Measurements from ENCODE around the gene CDRT4. TPM values are rescaled to one million over a fixed set of nuclear protein-coding genes. Genes with fewer than 3 reads are reported as not detected.

CDRT4 gene
- total and polyA plus RNA-seq, 10 of the 15 experiments (the other 5 are each of a cell fraction or from before 2014, with no cell fraction given), result 0.11 to 1.3 (median 0.51) TPM; not detected in 3

- in situ Hi-C loops (cut with MboI) (no loop called here), intact Hi-C loops (cut with micrococcal nuclease; ENCODE audit: unreplicated experiment) (no loop called here)
- no peaks in the 10 kb centered on the region for H3K79me2 ChIP-seq (ENCODE audit: control insufficient read depth, insufficient read depth, low read length)
- POLR2A ChIA-PET, result no interaction called here
- SMC1A ChIA-PET (ENCODE audit: uncharacterized antibody, unreplicated experiment), result no interaction called here
- H3K36me3 ChIP-seq (ENCODE audit: control insufficient read depth in 2 of 2, insufficient read depth in 2 of 2, low read length in 1 of 2), result no peaks in the 10 kb centered on the region
- H3K9ac ChIP-seq (ENCODE audit: control insufficient read depth, insufficient read depth, low read length), result no peak overlapping the region
- BruUV-seq (replicated peaks), result no TSS peak
- H3K27ac ChIP-seq (ENCODE audit: control insufficient read depth, insufficient read depth), result no peak overlapping the region
- no peak overlapping the region for H3K4me2 ChIP-seq (ENCODE audit: control insufficient read depth, insufficient read depth)
- DNase-seq (ENCODE audit: low read depth, low spot score) (no peak), ATAC-seq (no peak), FAIRE-seq (no peak)
- 18% methylated on average over 4 of the region's 4 CpGs for WGBS (ENCODE audit: insufficient coverage, insufficient replicate concordance, low lambda C conversion rate, missing lambda C conversion rate)
- no peaks in the 10 kb centered on the region for H4K20me1 ChIP-seq (ENCODE audit: control insufficient read depth, insufficient read depth)
- no peak overlapping the region for H3K4me3 ChIP-seq
- TF ChIP-seq NFYB (IDR thresholded peaks at IDR 0.05; ENCODE audit: insufficient read depth, low read depth, low read length) (no peak), PBX3 (IDR thresholded peaks at IDR 0.05; ENCODE audit: insufficient replicate concordance, low read depth, low read length) (no peak)
- H2AFZ ChIP-seq (ENCODE audit: control insufficient read depth, low read depth, low read length), result no peak overlapping the region
- no peaks in the 10 kb centered on the region for H3K27me3 ChIP-seq (replicated peaks in 1 of 2; ENCODE audit: control insufficient read depth in 2 of 2, insufficient read depth in 2 of 2, low read length in 1 of 2)
- CTCF ChIA-PET, result no interaction called here
- RAD21 ChIA-PET (ENCODE audit: unreplicated experiment), result no interaction called here
- no peaks in the 10 kb centered on the region for H3K4me1 ChIP-seq (ENCODE audit: control insufficient read depth, insufficient read depth, low read length)
- no peaks in the 10 kb centered on the region for H3K9me3 ChIP-seq (replicated peaks; ENCODE audit: control insufficient read depth, insufficient read depth, low read length)
Observed at GRCh38 chr17:15444805-15445204, 22.6 kb downstream of the CDRT4 start.

- TF ChIP-seq FOS (IDR thresholded peaks at IDR 0.05; ENCODE audit: borderline replicate concordance, extremely low read depth, insufficient read length) (no peak), ZNF207 (IDR thresholded peaks at IDR 0.05; ENCODE audit: borderline replicate concordance) (no peak), POLR2AphosphoS2 (IDR thresholded peaks at IDR 0.05; ENCODE audit: low read depth, low read length) (no peak), ESRRA (IDR thresholded peaks at IDR 0.05; ENCODE audit: low read length) (no peak), SPI1 (IDR thresholded peaks at IDR 0.05; ENCODE audit: borderline replicate concordance, insufficient read depth, low read depth, low read length) (no peak), SREBF2 (IDR thresholded peaks at IDR 0.05; ENCODE audit: low read length) (no peak), TCF12 (IDR thresholded peaks at IDR 0.05; ENCODE audit: low read depth, low read length) (no peak), MTA2 (IDR thresholded peaks at IDR 0.05; ENCODE audit: low read depth) (no peak)
- ChIA-PET RAD21 (ENCODE audit: unreplicated experiment) (no interaction called here), SMC1A (ENCODE audit: uncharacterized antibody, unreplicated experiment) (no interaction called here), POLR2A (no interaction called here), CTCF (no interaction called here)
- Histone ChIP-seq H3K9ac (ENCODE audit: control insufficient read depth, insufficient read depth, low read length) (no peak overlapping the region), H3K4me3 (no peak overlapping the region), H3K79me2 (ENCODE audit: control insufficient read depth, insufficient read depth, low read length) (no peaks in the 10 kb centered on the region), H3K36me3 (ENCODE audit: control insufficient read depth in 2 of 2, insufficient read depth in 2 of 2, low read length in 1 of 2) (no peaks in the 10 kb centered on the region), H3K4me2 (ENCODE audit: control insufficient read depth, insufficient read depth) (no peak overlapping the region), H3K9me3 (replicated peaks; ENCODE audit: control insufficient read depth, insufficient read depth, low read length) (no peaks in the 10 kb centered on the region; the same call in 2 of the 3 replicates), H4K20me1 (ENCODE audit: control insufficient read depth, insufficient read depth) (no peaks in the 10 kb centered on the region), H3K27ac (ENCODE audit: control insufficient read depth, insufficient read depth) (no peak overlapping the region), H3K27me3 (replicated peaks in 1 of 2; ENCODE audit: control insufficient read depth in 2 of 2, insufficient read depth in 2 of 2, low read length in 1 of 2) (no peaks in the 10 kb centered on the region), H3K4me1 (ENCODE audit: control insufficient read depth, insufficient read depth, low read length) (no peaks in the 10 kb centered on the region), H2AFZ (ENCODE audit: control insufficient read depth, low read depth, low read length) (no peak overlapping the region)
- BruUV-seq (replicated peaks), result no TSS peak
- intact Hi-C loops (cut with micrococcal nuclease; ENCODE audit: unreplicated experiment), result no loop called here
- in situ Hi-C loops (cut with MboI), result no loop called here
- FAIRE-seq (no peak), DNase-seq (ENCODE audit: low read depth, low spot score) (no peak), ATAC-seq (no peak)
- WGBS (ENCODE audit: insufficient coverage, insufficient replicate concordance, low lambda C conversion rate, missing lambda C conversion rate), result 48% methylated on average over 12 of the region's 13 CpGs
Observed at GRCh38 chr17:15442311-15443180, 24.9 kb downstream of the CDRT4 start.
